GM19099 (cell line): ENCODE results near the gene CCHCR1.

Experiments used
- POLR2A ChIP-seq: IDR thresholded peaks from 3 replicates; pipeline ENCODE4 v1.6.1; 2011; ENCODE audit warnings: low read depth; ENCODE audit not compliant: insufficient read length; ENCODE audit errors: extremely low read depth

The CCHCR1 gene

GRCh38 chr6:31094389-31094881 lies 63.2 kb downstream of the CCHCR1 start:
- TF ChIP-seq POLR2A, result no peak

GRCh38 chr6:31092769-31093505 lies 64.7 kb downstream of the CCHCR1 start:
- TF ChIP-seq POLR2A, result no peak
